GM12892 (cell line): ENCODE measurements around the gene SERAC1.

Source experiments
- DNase-seq: peaks from one replicate; pipeline ENCODE4 v3.0.0; 2011; ENCODE audit not compliant: insufficient read length
- FAIRE-seq: peaks from 2 replicates; lab custom pipeline; 2011; peaks lifted over from hg19 to GRCh38; lab: Jason Lieb, UNC
- POLR2A ChIP-seq: IDR thresholded peaks from 2 replicates; pipeline ENCODE4 v1.6.1; 2011; ENCODE audit warnings: low read depth, low read length, control low read depth
- POLR2AphosphoS5 ChIP-seq: IDR thresholded peaks from 2 replicates; pipeline ENCODE4 v1.6.1; 2011; ENCODE audit warnings: low read depth, low read length, control low read depth
- TAF1 ChIP-seq: IDR thresholded peaks from 2 replicates; pipeline ENCODE4 v1.6.1; 2011; ENCODE audit warnings: low read depth, mild to moderate bottlenecking, control low read depth, low read length, borderline replicate concordance

SERAC1 gene

DNA sequence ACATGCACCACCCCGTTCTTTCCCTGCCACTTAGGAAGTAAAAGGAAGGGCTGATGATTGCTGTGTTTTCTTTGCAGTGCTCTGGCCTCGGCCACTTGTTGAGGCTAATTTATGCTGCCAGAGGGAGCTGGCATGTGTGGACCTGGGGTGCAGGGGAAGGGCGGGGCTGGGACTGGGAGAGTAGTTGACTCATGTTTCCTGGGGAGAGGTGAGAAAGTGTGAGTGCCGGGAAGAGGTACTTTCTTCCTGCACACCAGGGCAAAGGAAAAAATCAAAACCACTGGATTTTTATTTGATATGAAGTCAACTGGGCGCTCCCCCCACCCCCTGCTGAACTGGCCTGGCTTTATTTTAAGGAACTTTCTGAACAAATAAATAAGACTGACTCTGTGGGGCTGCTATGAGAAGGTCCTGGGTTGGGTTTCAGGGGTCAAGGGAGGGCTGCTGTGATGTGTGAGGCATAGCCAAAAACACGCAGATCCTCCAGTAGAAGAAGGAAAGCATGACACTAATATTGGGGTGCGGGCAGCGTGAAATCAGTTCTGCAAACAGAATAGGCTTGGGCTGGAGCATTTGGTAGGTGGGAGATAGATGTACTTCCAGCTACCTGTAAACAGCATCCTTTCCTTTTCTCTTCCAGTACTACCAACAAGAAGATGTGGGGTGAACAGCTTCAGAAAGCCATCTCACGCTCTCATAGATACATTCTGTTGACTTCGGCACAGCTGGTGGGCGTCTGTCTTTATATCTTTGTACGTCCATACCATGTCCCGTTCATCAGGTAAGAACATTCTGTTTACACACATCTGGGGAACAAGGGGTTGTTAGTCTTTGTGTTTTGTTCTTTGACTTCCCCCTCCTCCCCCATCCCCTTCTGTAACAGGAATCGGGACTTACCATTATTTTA lies 98.9 kb downstream of the SERAC1 start:
- no peak for DNase-seq
- no peak for TF ChIP-seq TAF1
- TF ChIP-seq POLR2AphosphoS5: no peak
- no peak for TF ChIP-seq POLR2A
- FAIRE-seq: no peak

DNA sequence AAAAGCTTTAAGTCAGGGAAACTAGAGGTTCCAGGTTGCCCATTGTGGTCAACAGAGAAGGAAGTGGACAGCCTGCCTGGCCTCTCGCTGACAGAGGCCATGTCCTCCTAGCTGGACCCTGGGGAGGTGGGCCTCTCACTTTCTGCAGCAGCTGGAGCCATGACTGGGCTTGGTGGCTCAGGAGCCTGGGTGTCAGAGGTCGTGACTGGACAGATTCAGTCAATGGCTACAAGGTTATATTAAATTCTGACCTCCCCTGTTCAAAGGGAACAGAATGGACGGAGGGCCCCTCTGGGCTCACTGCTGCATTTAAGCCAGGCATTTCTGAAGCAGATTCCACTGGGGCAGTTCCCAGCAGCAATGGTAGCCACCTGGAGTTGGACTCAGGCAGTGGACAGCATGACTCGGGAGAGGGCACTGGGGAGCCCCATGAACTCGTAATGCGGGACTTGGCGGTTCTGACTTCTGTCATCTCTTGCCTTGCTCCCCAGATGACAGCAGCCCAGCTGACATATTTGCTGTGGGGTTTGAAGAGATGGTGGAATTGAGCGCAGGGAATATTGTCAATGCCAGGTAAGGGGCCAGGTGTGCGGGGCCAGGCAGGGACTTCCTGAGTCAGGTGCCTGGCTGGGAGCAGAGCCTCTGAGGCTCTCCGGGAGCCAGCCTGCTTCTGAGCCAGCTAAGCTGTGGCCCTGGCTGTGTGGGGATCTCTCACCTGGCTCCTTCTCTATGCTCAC lies 99.7 kb downstream of the SERAC1 start:
- no peak for TF ChIP-seq POLR2A
- TF ChIP-seq POLR2AphosphoS5: no peak
- no peak for TF ChIP-seq TAF1
- no peak for DNase-seq
- FAIRE-seq: no peak

GRCh38 chr6:158067436-158068015 lies 100.5 kb downstream of the SERAC1 start:
- FAIRE-seq (no peak), DNase-seq (no peak)
- TF ChIP-seq TAF1: no peak
- TF ChIP-seq POLR2A: no peak
- TF ChIP-seq POLR2AphosphoS5: no peak

GRCh38 chr6:158066136-158066781 lies 101.8 kb downstream of the SERAC1 start:
- DNase-seq: no peak
- TF ChIP-seq TAF1 (no peak), POLR2A (no peak), POLR2AphosphoS5 (no peak)
- no peak for FAIRE-seq

- FAIRE-seq (no peak), DNase-seq (no peak)
Measured at GRCh38 chr6:158064725-158065251, 103.3 kb downstream of the SERAC1 start.

DNA sequence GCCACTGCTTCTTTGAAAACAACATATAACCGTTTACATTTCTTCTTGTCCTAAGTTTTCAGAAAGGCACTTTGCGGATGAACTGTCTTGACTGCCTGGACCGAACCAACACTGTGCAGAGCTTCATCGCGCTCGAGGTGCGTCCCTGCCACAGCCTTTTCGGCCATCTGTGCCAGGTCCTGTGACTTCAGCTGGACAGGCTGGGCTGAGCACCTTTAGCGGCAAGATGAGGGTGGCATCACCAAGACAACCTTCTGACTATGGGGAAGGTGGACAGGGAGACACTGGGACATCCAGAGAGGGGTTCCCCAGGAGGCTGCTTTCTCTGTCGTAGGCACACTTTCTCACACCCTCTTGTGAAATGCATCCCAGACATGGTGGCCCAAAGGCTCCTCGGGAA lies 104.3 kb downstream of the SERAC1 start:
- FAIRE-seq (no peak), DNase-seq (no peak)
- TF ChIP-seq TAF1 (no peak), POLR2AphosphoS5 (no peak), POLR2A (no peak)

More at GRCh38 chr6:158064725-158065251, 103.3 kb downstream of the SERAC1 start:
- no peak for TF ChIP-seq POLR2AphosphoS5
- TF ChIP-seq TAF1: no peak
- TF ChIP-seq POLR2A: no peak

DNA sequence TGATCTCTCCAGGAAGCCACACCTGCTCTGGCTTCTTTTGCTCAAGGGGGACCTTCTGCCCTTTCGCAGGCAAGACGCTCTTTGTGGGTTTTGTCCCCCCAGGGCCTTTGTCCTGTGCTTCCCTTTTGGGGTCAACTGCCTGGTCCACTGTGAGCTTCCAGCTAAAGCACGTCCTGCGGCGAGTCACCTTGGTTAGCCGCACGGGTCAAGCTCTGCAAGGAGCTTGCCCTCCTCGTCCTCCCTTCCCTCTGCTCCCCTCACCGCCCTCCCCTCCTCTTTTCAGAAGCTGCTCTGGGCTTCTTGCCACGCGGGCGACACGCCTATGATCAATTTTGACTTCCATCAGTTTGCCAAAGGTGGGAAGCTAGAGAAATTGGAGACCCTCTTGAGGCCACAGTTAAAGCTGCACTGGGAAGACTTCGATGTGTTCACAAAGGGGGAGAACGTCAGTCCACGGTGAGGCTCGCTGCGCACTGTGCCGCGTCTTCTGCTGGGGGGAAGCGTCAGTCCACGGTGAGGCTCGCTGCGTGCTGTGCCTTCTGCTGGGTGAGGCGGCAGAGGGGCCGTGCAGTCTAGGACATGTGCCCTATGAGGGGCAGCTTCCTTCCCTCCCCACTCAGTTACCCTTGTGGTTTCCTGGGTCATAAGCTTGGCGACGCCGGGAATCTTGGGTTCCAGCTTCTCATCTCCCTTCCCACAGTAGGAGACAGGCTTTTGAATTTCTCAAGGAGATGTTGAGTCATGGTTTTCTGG lies 106.2 kb downstream of the SERAC1 start:
- TF ChIP-seq POLR2A: no peak
- TF ChIP-seq POLR2AphosphoS5: no peak
- TF ChIP-seq TAF1: no peak
- no peak for DNase-seq
- FAIRE-seq: no peak

DNA sequence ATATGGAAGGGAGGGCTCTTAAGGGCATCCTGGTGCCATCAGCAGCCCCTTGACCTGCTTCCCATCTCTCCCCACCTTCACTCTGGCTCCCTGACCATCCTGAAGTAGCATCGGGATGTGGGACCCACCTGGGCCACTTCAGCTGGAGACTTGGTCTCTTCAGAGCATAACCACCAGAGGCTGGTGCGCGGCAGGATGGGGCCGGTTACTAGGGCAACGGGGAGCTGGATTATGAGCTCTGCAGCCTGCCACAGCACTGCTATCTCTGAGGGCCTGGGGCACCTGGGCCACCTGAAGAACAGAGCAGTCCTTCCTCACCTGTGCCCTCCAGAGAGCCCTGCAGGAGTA lies 106.7 kb downstream of the SERAC1 start:
- DNase-seq (no peak), FAIRE-seq (no peak)
- TF ChIP-seq POLR2AphosphoS5 (no peak), TAF1 (no peak), POLR2A (no peak)

- FAIRE-seq (no peak), DNase-seq (no peak)
- TF ChIP-seq POLR2AphosphoS5: no peak
- TF ChIP-seq POLR2A: no peak
- TF ChIP-seq TAF1: no peak
Measured at GRCh38 chr6:158060455-158061360, 107.4 kb downstream of the SERAC1 start.
